ENCODE results near the gene CTRL.
A peak's percentile ranks its signal among the peaks of the same experiment; 100 is the strongest.
"Not testable (repeated sequence)": the region's sequence is repeated elsewhere in the genome, so short reads cannot be mapped to it uniquely, and the experiment has no call there.

Gene CTRL

GRCh38 chr16:67941469-67942199 is 10.0 kb upstream of the CTRL start:
- FAIRE-seq, result no peak
- no peak for DNase-seq (ENCODE audit: low spot score)

GRCh38 chr16:67940446-67941089 is 8.9 kb upstream of the CTRL start:
- FAIRE-seq (no peak), DNase-seq (ENCODE audit: low spot score) (no peak)

- DNase-seq (ENCODE audit: low spot score) (no peak), FAIRE-seq (no peak)
These were observed 8.1 kb upstream of the CTRL start for GRCh38 chr16:67939507-67940445.

GRCh38 chr16:67937713-67938112 is 6.1 kb upstream of the CTRL start:
- not testable (repeated sequence) for FAIRE-seq; DNase-seq (ENCODE audit: low spot score)

GRCh38 chr16:67936880-67937605 is 5.4 kb upstream of the CTRL start:
- no peak for DNase-seq (ENCODE audit: low spot score)
- FAIRE-seq, result no peak

- no peak for FAIRE-seq
These were observed 4.6 kb upstream of the CTRL start, which contains the start of gene PSMB10 for GRCh38 chr16:67936124-67936879. TSS of gene PSMB10 (minus strand) at chr16:67936850. CDS start at chr16:67936749, 101 bp downstream.

GRCh38 chr16:67935402-67936123 is 3.9 kb upstream of the CTRL start:
- FAIRE-seq, result peak; percentile 84
- DNase-seq (ENCODE audit: low spot score), result peak; percentile 95

More at GRCh38 chr16:67936124-67936879, 4.6 kb upstream of the CTRL start, which contains the start of gene PSMB10:
- peak; percentile 66 for DNase-seq (ENCODE audit: low spot score)

- DNase-seq (ENCODE audit: low spot score), result no peak
- FAIRE-seq, result no peak
These were observed 3.4 kb upstream of the CTRL start for GRCh38 chr16:67935101-67935401.

GRCh38 chr16:67934306-67935100 is 2.8 kb upstream of the CTRL start:
- FAIRE-seq (no peak), DNase-seq (ENCODE audit: low spot score) (no peak)

GRCh38 chr16:67933805-67934204 is 2.1 kb upstream of the CTRL start:
- no peak for FAIRE-seq
- no peak for DNase-seq (ENCODE audit: low spot score)

GRCh38 chr16:67932462-67932840 is 789 bp upstream of the CTRL start:
- DNase-seq (ENCODE audit: low spot score), result no peak
- FAIRE-seq, result no peak

- FAIRE-seq (no peak), DNase-seq (ENCODE audit: low spot score) (no peak)
These were observed 917 bp downstream of the CTRL start for GRCh38 chr16:67930678-67931211.

GRCh38 chr16:67930191-67930590 is 1.5 kb downstream of the CTRL start:
- FAIRE-seq (no peak), DNase-seq (ENCODE audit: low spot score) (no peak)

GRCh38 chr16:67928561-67929364 is 2.9 kb downstream of the CTRL start:
- no peak for FAIRE-seq
- DNase-seq (ENCODE audit: low spot score), result peak; percentile 60

GRCh38 chr16:67928147-67928546 is 3.5 kb downstream of the CTRL start:
- DNase-seq (ENCODE audit: low spot score) (no peak), FAIRE-seq (no peak)

GRCh38 chr16:67927131-67927941 is 4.3 kb downstream of the CTRL start:
- DNase-seq (ENCODE audit: low spot score) (no peak), FAIRE-seq (no peak)

GRCh38 chr16:67926181-67926750 is 5.4 kb downstream of the CTRL start:
- FAIRE-seq, result no peak
- DNase-seq (ENCODE audit: low spot score), result no peak
